Omental fat pad (tissue), 4 donors: ENCODE data around the gene WNT5B. TPM values are rescaled to one million over a fixed set of nuclear protein-coding genes. Genes with fewer than 3 reads are reported as not detected.

Experiments
- ATAC-seq: fragments of 150-250 bp; one replicate; pipeline ENCODE4 v1.9.1; 2016; ENCODE audit warnings: mild to moderate bottlenecking, moderate library complexity; ENCODE audit not compliant: low FRiP score
- DNase-seq: peaks from one replicate; pipeline ENCODE4 v3.0.0-alpha.2; 2019; ENCODE audit warnings: low spot score
- total RNA-seq, 4 donors: library from RNA; depleted of rRNA; stranded (reverse); fragments of >200 nt; gene quantifications; one replicate each; pipeline ENCODE4 v1.1.0, GENCODE V29; 2016
- TF ChIP-seq, protein P1 (sequence below), 3 donors: fragments of 450-650 bp; IDR thresholded peaks; one replicate each; pipeline ENCODE4 v1.5.1; 2016 to 2017; ENCODE audit warnings: antibody characterized with exemption in 3 of 3, mild to moderate bottlenecking in 3 of 3, moderate library complexity in 2 of 3

Gene WNT5B
- total RNA-seq, 4 donors from 2014 or later = 3.6 to 9.0 (median 4.0) TPM

DNA sequence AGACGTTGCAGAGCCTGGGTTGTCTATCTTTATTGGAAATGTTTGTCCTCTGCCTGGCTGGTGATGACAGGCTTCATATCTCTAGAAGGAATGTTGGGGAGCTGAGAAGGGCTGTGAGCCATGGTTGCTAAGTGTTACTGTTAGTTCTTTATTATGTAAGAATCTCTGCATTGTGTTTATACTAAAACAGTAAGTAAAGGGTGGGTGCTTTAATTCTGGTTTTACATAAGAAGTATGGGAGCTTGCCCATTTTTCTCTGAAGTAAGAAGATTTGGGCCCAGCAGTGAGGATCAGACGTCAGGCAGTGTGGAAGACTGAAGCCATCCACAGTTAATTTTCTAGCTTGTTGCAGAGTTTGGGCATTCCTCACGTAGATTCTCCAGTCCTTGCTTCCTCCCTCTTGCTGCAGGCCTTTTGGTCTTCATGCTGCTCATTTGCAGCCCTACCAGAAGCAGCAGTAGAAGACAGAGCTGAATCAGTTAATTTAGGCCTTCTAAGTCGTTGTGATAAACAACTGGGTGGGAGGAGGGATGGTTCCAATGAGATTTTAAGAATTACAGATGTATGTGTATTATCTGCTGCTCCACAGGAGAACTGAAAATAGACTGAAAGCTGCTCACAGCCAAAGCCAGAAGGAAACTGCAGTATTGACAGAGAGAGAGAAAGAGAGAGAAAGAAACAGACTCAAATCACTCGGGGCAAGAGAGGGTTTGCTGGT is 21.4 kb downstream of the WNT5B start:
- DNase-seq = no peak
- ATAC-seq = no peak
- TF ChIP-seq, protein P1, sequence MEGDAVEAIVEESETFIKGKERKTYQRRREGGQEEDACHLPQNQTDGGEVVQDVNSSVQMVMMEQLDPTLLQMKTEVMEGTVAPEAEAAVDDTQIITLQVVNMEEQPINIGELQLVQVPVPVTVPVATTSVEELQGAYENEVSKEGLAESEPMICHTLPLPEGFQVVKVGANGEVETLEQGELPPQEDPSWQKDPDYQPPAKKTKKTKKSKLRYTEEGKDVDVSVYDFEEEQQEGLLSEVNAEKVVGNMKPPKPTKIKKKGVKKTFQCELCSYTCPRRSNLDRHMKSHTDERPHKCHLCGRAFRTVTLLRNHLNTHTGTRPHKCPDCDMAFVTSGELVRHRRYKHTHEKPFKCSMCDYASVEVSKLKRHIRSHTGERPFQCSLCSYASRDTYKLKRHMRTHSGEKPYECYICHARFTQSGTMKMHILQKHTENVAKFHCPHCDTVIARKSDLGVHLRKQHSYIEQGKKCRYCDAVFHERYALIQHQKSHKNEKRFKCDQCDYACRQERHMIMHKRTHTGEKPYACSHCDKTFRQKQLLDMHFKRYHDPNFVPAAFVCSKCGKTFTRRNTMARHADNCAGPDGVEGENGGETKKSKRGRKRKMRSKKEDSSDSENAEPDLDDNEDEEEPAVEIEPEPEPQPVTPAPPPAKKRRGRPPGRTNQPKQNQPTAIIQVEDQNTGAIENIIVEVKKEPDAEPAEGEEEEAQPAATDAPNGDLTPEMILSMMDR (IDR thresholded peaks at IDR 0.05) = no peak

DNA sequence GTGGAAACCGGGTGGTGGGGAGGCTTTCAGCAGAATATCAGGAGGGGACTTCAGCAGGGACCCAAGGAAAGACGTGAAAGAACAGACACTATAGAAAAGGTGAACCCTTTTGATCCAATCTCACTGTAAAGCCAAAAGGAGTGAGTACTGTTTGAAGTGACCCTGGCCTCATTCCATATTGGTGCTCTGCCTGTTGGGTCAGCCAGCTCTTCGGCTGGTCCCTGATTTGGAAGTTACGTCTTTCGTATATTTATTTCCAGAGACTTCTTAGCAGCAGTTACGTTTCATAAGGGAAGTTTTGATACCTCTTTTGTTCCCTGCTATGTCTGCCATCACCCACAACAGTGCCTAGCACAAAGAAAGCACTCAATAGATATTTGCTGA is 21.9 kb downstream of the WNT5B start:
- DNase-seq = no peak
- ATAC-seq = no peak
- TF ChIP-seq, protein P1 (IDR thresholded peaks at IDR 0.05) = no peak

DNA sequence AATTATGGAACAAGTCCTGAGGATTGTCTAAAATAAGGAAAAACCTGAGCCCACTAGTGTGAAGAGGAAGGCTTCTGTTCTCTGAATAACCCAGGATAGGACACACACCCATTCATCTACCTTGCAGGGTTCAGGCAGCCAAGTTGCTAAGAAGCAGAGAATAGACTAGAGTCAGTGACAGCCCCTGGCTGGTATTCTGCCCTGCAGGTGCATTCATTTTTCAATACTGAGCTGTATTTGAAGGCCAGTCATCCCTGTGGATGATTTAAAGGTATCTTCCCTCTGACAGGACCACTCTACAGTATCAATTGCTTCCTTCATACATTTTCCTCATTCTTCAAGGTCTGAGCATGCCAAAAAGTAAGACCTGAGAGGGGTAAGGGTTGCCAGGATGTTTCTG is 22.9 kb downstream of the WNT5B start:
- TF ChIP-seq, protein P1 (IDR thresholded peaks at IDR 0.05) = no peak
- ATAC-seq (no peak), DNase-seq (no peak)

DNA sequence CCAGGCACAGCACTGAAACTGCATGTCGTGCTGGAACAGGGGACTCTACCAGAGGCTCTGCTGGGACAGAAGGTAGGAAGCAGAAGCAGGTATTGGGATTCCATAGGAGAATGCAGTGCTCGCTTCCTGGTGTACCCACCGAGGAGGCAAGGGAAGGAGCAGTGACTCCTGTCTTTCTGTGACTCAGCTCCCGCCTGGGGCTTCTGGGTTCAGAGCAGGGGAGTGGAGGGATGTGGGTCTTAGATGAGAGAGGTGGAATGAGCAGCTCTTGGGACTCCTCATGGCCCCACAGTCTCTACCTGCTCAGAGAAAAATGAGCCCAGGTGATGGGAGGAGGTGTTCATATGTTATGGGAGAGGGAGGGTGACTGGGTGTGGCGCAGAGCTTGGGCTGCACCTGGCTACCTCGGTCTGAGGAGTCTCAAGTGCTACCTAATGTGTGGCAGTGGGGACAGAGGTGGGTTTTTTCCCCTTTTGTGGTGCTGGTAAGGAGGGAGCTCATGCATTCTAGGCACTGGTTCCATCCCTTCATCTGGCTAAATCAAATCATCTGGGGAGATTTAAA is 26.3 kb downstream of the WNT5B start:
- ATAC-seq = no peak
- DNase-seq = no peak
- TF ChIP-seq, protein P1 (IDR thresholded peaks at IDR 0.05) = no peak

DNA sequence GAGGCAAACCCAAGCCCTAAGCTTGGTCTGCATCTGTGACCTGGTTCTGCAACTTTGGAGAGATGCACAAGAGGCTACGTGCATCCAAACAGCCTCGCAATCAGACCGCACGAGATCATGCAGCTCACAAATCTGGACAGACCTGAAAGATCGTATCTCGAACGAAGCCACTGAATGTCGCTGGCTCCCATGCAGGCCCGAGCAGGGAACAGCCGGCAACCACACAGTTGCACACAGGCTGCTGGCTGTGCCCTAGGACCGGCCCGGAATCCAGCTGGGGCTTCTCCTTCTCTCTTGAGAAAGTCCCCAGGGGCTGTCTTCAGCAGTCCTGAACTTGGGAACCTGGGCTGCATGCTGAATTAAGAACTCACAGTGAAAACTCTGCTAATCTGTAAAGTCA is 27.9 kb downstream of the WNT5B start:
- no peak for DNase-seq

DNA sequence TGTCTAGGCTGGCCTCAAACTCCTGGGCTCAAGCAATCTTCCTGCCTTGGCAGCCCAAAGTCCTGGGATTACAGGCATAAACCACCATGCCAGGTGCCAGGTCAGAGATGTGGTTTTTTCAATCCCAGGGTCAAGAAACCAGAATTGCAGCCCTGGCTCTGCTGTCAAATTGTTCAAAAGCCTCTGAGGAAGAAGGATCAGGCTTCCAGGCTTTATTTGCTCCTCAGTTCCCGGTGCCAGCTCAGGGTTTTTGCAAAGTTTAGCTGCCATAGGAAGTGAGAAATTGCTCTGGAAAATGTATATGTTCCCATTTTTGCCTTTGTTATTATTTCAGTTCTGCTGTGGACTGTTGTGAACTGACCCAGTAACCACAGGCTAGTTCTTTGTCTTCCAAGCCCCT is 28.7 kb downstream of the WNT5B start:
- no peak for ATAC-seq
- no peak for DNase-seq

More for the DNA sequence above, 27.9 kb downstream of the WNT5B start:
- ATAC-seq = no peak
- TF ChIP-seq, protein P1 (IDR thresholded peaks at IDR 0.05) = no peak

More for the DNA sequence above, 28.7 kb downstream of the WNT5B start:
- TF ChIP-seq, protein P1 (IDR thresholded peaks at IDR 0.05) = no peak
